H9 (cell line): Measurements from ENCODE around the gene DTWD1. TPM values are rescaled to one million over a fixed set of nuclear protein-coding genes. Genes with fewer than 3 reads are reported as not detected.

ENCODE experiments used
- DNase-seq: peaks from one replicate; pipeline ENCODE4 v3.0.0-alpha.2; 2017
- H2AFZ ChIP-seq: one replicate; pipeline ENCODE4 v1.6.1; 2013; ENCODE audit warnings: mild to moderate bottlenecking, low read length, control low read depth, moderate library complexity
- H2AK5ac ChIP-seq: 2 replicates; pipeline ENCODE4 v1.6.1; 2013; ENCODE audit warnings: low read length, control low read depth, mixed read lengths; ENCODE audit not compliant: insufficient read length
- H2BK120ac ChIP-seq: one replicate; pipeline ENCODE4 v1.6.1; 2013; ENCODE audit warnings: low read depth, mild to moderate bottlenecking, low read length, control low read depth, inconsistent platforms; ENCODE audit not compliant: poor library complexity, severe bottlenecking
- H2BK12ac ChIP-seq: 2 replicates; pipeline ENCODE4 v1.6.1; 2013; ENCODE audit warnings: low read length, control low read depth, mixed read lengths, low read depth; ENCODE audit not compliant: insufficient read length
- H2BK15ac ChIP-seq: 2 replicates; pipeline ENCODE4 v1.6.1; 2013; ENCODE audit warnings: low read depth, low read length, control low read depth
- H2BK20ac ChIP-seq: one replicate; pipeline ENCODE4 v1.6.1; 2013; ENCODE audit warnings: low read depth, mild to moderate bottlenecking, low read length, control low read depth, inconsistent platforms; ENCODE audit not compliant: poor library complexity, severe bottlenecking
- H2BK5ac ChIP-seq: 2 replicates; pipeline ENCODE4 v1.6.1; 2013; ENCODE audit warnings: low read length, control low read depth, mixed read lengths; ENCODE audit not compliant: insufficient read length
- H3K14ac ChIP-seq: 2 replicates; pipeline ENCODE4 v1.6.1; 2013; ENCODE audit warnings: low read length, control low read depth; ENCODE audit not compliant: insufficient read depth
- H3K18ac ChIP-seq: 2 replicates; pipeline ENCODE4 v1.6.1; 2013; ENCODE audit warnings: low read depth, mild to moderate bottlenecking, mixed read lengths, low read length, control low read depth; ENCODE audit not compliant: insufficient read length
- H3K23ac ChIP-seq: 2 replicates; pipeline ENCODE4 v1.6.1; 2013; ENCODE audit warnings: low read length, control low read depth, mixed read lengths, low read depth; ENCODE audit not compliant: insufficient read length
- H3K23me2 ChIP-seq: 2 replicates; pipeline ENCODE4 v1.6.1; 2013; ENCODE audit warnings: low read depth, mild to moderate bottlenecking, mixed read lengths, low read length, control low read depth; ENCODE audit not compliant: insufficient read length, poor library complexity, severe bottlenecking
- H3K27ac ChIP-seq: 2 replicates; pipeline ENCODE4 v1.5.1; 2013; ENCODE audit warnings: low read length, control low read depth, mixed read lengths, low read depth; ENCODE audit not compliant: insufficient read length
- H3K27me3 ChIP-seq: 2 replicates; pipeline ENCODE4 v1.6.1; 2013; ENCODE audit warnings: low read length, control low read depth, inconsistent platforms; ENCODE audit not compliant: insufficient read depth
- H3K4ac ChIP-seq: 2 replicates; pipeline ENCODE4 v1.6.1; 2013; ENCODE audit warnings: low read depth, mild to moderate bottlenecking, control low read depth, inconsistent platforms, low read length, moderate library complexity
- H3K4me1 ChIP-seq: 2 replicates; pipeline ENCODE4 v1.6.1; 2013; ENCODE audit warnings: low read length, control low read depth, inconsistent platforms; ENCODE audit not compliant: insufficient read depth
- H3K4me2 ChIP-seq: 2 replicates; pipeline ENCODE4 v1.6.1; 2013; ENCODE audit warnings: low read length, control low read depth, mixed read lengths; ENCODE audit not compliant: insufficient read length, insufficient read depth
- H3K56ac ChIP-seq: 2 replicates; pipeline ENCODE4 v1.6.1; 2013; ENCODE audit warnings: low read depth, mild to moderate bottlenecking, mixed read lengths, low read length, control low read depth; ENCODE audit not compliant: insufficient read length
- H3K79me1 ChIP-seq: 2 replicates; pipeline ENCODE4 v1.6.1; 2013; ENCODE audit warnings: low read depth, mild to moderate bottlenecking, moderate library complexity, low read length, control low read depth, inconsistent platforms; ENCODE audit not compliant: insufficient read depth, poor library complexity, severe bottlenecking
- H3K79me2 ChIP-seq: 2 replicates; pipeline ENCODE4 v1.6.1; 2013; ENCODE audit warnings: low read length, control low read depth, inconsistent platforms; ENCODE audit not compliant: insufficient read depth
- H3K9ac ChIP-seq: 2 replicates; pipeline ENCODE4 v1.6.1; 2013; ENCODE audit warnings: low read length, control low read depth, mixed read lengths; ENCODE audit not compliant: insufficient read length; ENCODE audit errors: extremely low read depth
- H3K9me3 ChIP-seq: one replicate; pipeline ENCODE4 v1.6.1; 2013; ENCODE audit warnings: low read depth, low read length, inconsistent platforms; ENCODE audit not compliant: control insufficient read depth
- H3T11ph ChIP-seq: one replicate; pipeline ENCODE4 v1.6.1; 2013; ENCODE audit warnings: mild to moderate bottlenecking, low read length, control low read depth, inconsistent platforms
- H4K20me1 ChIP-seq: one replicate; pipeline ENCODE4 v1.6.1; 2013; ENCODE audit not compliant: control insufficient read depth, insufficient read length, insufficient read depth
- H4K5ac ChIP-seq: 2 replicates; pipeline ENCODE4 v1.6.1; 2013; ENCODE audit warnings: low read depth, mild to moderate bottlenecking, mixed read lengths, low read length, control low read depth; ENCODE audit not compliant: insufficient read length
- H4K8ac ChIP-seq: replicated peaks from 2 replicates; pipeline ENCODE4 v1.6.1; 2013; ENCODE audit warnings: low read length, control low read depth, mixed read lengths, low read depth; ENCODE audit not compliant: insufficient read length
- H4K91ac ChIP-seq: 2 replicates; pipeline ENCODE4 v1.6.1; 2013; ENCODE audit warnings: low read depth, mild to moderate bottlenecking, moderate library complexity, mixed read lengths, low read length, control low read depth; ENCODE audit not compliant: insufficient read length
- H3K27ac Mint-ChIP-seq, 3 experiments: 2 replicates in 2 of 3; 3 replicates in 1 of 3; pipeline ENCODE4 v1.8.0; 2020 to 2021; ENCODE audit warnings: mixed read lengths in 3 of 3, mild to moderate bottlenecking in 1 of 3, moderate library complexity in 1 of 3
- H3K27me3 Mint-ChIP-seq: 2 replicates; pipeline ENCODE4 v1.8.0; 2021; ENCODE audit warnings: low read depth, mild to moderate bottlenecking, moderate library complexity, mixed read lengths
- H3K36me3 Mint-ChIP-seq, 3 experiments: 2 replicates in 2 of 3; 3 replicates in 1 of 3; pipeline ENCODE4 v1.8.0; 2020 to 2021; ENCODE audit warnings: low read depth in 3 of 3, mixed read lengths in 3 of 3; ENCODE audit not compliant: insufficient read depth in 1 of 3
- H3K4me1 Mint-ChIP-seq, 2 experiments: 2 replicates each; pipeline ENCODE4 v1.8.0; 2020; ENCODE audit warnings: mixed read lengths in 2 of 2
- H3K4me3 Mint-ChIP-seq, 2 experiments: 2 replicates in 1 of 2; 3 replicates in 1 of 2; pipeline ENCODE4 v1.8.0; 2020 to 2021; ENCODE audit warnings: mild to moderate bottlenecking in 2 of 2, mixed read lengths in 2 of 2, moderate library complexity in 1 of 2
- H3K9me3 Mint-ChIP-seq, 2 experiments: 2 replicates in 1 of 2; 3 replicates in 1 of 2; pipeline ENCODE4 v1.8.0; 2020; ENCODE audit warnings: mild to moderate bottlenecking in 2 of 2, mixed read lengths in 2 of 2, moderate library complexity in 1 of 2
- CTCF ChIP-seq: fragments of 200-600 bp; sonication (generic); conservative IDR thresholded peaks from 3 replicates; pipeline ENCODE4 v1.8.0; 2021; ENCODE audit warnings: antibody characterized with exemption, mild to moderate bottlenecking
- WGBS: extraction: QIAGEN DNeasy Blood & Tissue Kit; methylation state at CpG from one replicate; pipeline ENCODE4 v1.1.7; 2013; ENCODE audit warnings: missing lambda C conversion rate, low lambda C conversion rate, mixed read lengths; ENCODE audit not compliant: insufficient read length; ENCODE audit errors: extremely low coverage; 5-methylcytosine and 5-hydroxymethylcytosine counted together
- total RNA-seq: library from RNA; stranded (reverse); gene quantifications from 2 replicates; pipeline ENCODE4 v1.2.1, GENCODE V29; 2021

Gene DTWD1
- total RNA-seq, 1 experiment from 2014 or later, result 26.7 TPM

- no peak overlapping the region for H2BK12ac ChIP-seq
- H2BK5ac ChIP-seq, result no peak overlapping the region
- no peak overlapping the region for H2BK15ac ChIP-seq
- H3K27me3 ChIP-seq, result no peaks in the 10 kb centered on the region
- no peak overlapping the region for H2AK5ac ChIP-seq
- H3K27ac ChIP-seq, result no peak overlapping the region
- no peak for TF ChIP-seq CTCF
- H3K56ac ChIP-seq, result no peak overlapping the region
- H2BK20ac ChIP-seq, result no peak overlapping the region
- no peak overlapping the region for H3K23ac ChIP-seq
- no peak overlapping the region for H3K4me3 Mint-ChIP-seq
- H3K27ac Mint-ChIP-seq, result no peak overlapping the region
- no peak overlapping the region for H3K4ac ChIP-seq
- H3K9me3 ChIP-seq, result no peaks in the 10 kb centered on the region
- H4K5ac ChIP-seq, result no peak overlapping the region
- H3K4me2 ChIP-seq, result no peak overlapping the region
- H4K8ac ChIP-seq, result no peak overlapping the region
- no peaks in the 10 kb centered on the region for H3K27me3 Mint-ChIP-seq
- H3K4me1 ChIP-seq, result no peaks in the 10 kb centered on the region
- H4K20me1 ChIP-seq, result no peaks in the 10 kb centered on the region
- H3K14ac ChIP-seq, result no peak overlapping the region
- H3K79me1 ChIP-seq, result no peaks in the 10 kb centered on the region
- no peak for DNase-seq
- H3T11ph ChIP-seq, result no peak overlapping the region
- no peaks in the 10 kb centered on the region for H3K23me2 ChIP-seq
- H3K9ac ChIP-seq, result no peak overlapping the region
- H3K4me1 Mint-ChIP-seq, result peaks cover 11 to 14% of the 10 kb centered on the region in 2 experiments
- no peaks in the 10 kb centered on the region; the same call in 1 of the 2 replicates for H3K79me2 ChIP-seq
- peaks cover 0 to 3% (median 0%) of the 10 kb centered on the region in 3 experiments; a peak in 2 of 7 replicates for H3K36me3 Mint-ChIP-seq
- H3K9me3 Mint-ChIP-seq, result peaks cover 0 to 2% of the 10 kb centered on the region in 2 experiments; a peak in 1 of 5 replicates
- no CpG with 5 or more reads among the region's 2 CpGs for WGBS
- no peak overlapping the region for H4K91ac ChIP-seq
- no peak overlapping the region for H2AFZ ChIP-seq
- H2BK120ac ChIP-seq, result no peak overlapping the region
- no peak overlapping the region for H3K18ac ChIP-seq
Measured at GRCh38 chr15:49646891-49647290, 26.0 kb downstream of the DTWD1 start.
